Non-pigmented ciliary epithelial cell (primary cell): Measurements from ENCODE around the gene NAT10.
A peak's percentile ranks its signal among the peaks of the same experiment; 100 is the strongest.
"Not testable (repeated sequence)": the region's sequence is repeated elsewhere in the genome, so short reads cannot be mapped to it uniquely, and the experiment has no call there.

ENCODE experiments used
- DNase-seq: peaks from one replicate; pipeline ENCODE4 v3.0.0-alpha.2; 2010; ENCODE audit warnings: low read depth

Gene NAT10

DNA sequence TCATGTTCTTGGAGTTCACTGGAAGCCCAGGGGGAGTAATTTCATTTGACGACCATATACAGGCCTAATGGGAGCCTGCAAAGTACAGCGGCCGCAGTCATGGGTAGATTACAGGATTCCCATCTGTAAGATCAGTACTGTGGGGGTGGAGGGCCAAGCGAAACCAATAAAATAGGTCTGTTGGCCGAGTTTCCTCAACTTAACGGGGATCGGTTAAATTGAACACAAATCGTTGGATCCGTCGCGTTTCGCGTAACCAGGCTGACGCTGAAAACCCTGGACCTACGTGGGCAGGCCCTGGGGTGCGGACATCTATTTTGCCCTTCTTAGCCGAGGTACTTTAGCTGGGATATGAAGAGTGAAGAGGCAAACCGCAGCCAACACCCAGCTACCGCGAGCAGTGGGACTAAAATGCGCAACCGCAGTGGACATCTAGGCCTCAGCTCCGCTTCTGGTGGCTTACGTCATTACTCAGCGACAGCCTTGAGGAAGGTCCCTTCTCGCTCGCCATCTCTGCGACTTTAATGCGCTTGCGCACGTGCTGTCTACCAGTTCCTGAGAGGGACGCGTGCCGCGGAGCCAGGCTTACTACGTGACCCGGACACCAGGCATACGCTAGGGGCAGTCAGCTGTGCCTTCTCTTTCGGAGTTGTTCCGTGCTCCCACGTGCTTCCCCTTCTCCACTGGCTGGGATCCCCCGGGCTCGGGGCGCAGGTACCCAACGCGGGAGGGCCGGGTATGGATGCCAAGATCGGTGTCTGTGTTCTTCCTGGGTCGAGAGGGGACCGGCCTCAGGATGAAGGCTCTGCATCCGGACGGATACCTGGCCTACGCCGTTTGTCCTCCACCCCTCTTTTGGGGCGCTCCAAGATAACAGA, at the start of gene NAT10:
NAT10 (plus strand) TSS at position 551 of the 878 bp plus-strand sequence. CDS start 2,597 bp downstream, outside the sequence.
- DNase-seq: peak; percentile 96

DNA sequence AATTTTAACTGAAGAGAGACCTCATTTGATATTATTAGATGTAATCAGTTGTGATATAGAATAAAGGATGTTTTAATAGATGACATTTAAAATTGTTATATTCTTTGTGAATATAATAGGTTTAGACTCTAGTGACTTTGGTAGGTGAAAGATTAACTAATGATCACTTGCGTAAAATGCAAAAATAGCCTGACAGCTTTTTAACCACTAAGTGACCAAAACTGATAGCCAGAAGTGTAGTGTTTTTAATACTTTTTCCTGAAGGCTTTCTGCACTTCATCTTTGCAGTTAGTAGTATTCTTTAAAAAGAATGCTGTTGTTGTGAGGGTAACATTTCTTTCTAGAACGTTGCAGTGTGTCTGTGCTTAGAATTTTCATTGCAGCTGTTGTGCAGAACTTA, 48.8 kb upstream of the NAT10 start:
- no peak for DNase-seq

DNA sequence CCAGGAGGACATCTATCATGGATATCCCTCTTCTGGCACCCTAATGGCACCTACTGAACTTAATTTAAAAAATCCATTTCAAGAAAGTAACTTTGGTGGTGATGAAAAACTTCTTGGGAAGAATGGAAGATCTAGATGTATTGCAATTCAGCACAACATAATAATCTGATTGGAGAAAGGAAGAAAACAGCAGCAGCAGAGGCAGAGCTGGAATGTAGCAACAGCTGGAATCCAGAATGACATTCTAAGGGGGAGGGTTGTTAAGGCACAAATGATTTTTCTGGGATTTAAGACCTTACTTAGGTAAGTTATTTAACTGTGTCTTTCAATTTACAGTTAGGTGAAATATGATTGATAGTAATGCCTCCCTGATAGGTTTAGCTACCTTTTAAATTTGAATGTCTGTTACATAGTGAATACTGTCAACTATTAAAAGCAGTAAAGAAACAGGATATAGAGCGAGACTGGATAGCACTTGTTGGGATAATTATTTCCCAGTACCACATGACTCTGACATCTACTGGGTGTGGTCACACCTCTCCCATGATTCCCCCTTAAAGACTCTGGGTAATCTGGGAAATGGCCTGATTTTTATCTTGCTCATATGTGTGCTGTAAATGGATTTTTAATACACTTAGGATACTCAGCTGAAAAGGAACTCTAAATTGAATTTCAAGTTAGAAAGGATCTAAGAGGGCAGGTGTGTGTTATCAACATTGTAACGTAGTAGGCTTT, 42.2 kb upstream of the NAT10 start:
- no peak for DNase-seq

DNA sequence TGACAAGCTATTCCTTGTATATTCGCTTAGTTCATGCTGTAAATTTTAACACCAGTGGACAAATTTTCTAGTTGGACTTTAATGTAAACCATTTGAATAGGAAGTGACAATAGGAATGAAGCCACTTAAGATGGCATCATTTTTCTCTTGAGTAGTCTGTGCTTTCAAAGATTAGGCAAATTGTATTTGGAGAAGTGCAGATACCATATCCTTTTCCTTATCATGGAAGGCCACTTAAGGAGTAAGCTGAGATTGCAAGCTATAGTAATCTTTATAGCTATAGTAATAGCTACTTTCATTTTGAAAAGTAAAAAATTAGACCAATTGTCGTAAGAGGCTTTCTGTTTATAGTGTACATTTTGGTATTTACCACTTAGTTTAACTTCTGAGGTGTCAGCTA, 41.1 kb upstream of the NAT10 start:
- DNase-seq: no peak

DNA sequence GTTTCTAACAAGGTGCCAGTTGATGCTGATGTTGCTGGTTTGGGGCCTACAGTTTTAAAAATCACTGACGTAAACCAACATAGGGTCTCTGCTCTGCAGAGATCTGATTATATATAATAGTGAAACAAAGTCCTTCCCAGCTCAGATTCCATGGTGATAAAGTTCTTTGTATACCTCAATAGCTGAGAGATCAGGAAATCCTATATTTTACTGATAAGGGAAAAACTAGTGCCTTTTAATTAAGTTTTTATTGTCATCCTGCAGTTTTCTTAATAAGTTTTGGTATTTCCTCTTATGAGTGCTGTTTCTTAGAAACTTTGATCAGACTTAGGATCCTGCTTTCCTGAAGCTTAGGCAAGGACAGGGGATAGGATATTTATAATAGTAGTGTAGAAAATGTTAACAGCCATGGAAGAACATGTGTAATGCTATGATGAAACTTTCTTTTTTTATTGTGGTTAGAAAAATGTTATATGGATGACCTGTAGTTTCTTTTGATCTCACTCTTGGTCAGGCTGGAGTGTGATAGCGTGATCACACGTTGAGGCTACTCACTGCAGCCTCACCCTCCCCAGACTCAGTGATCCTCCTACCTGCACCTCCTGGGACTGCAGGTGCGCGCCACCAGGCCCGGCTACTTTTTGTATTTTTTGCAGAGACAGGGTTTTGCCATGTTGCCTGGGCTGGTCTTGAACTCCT, 39.8 kb upstream of the NAT10 start:
- no peak for DNase-seq

DNA sequence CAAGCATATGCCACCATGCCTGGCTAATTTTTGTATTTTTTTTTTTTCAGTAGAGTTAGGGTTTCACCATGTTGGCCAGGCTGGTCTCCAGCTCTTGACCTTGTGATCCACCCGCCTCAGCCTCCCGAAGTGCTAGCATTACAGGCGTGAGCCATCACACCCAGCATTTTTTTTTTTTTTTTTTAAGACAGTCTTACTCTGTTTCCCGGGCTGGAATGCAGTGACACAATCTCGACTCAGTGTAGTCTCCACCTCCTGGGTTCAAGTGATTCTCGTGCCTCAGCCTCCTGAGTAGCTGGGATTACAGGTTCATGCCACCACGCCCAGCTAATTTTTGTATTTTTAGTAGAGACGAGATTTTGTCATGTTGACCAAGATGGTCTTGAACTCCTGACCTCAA, 38.7 kb upstream of the NAT10 start:
- DNase-seq: not testable (repeated sequence)

DNA sequence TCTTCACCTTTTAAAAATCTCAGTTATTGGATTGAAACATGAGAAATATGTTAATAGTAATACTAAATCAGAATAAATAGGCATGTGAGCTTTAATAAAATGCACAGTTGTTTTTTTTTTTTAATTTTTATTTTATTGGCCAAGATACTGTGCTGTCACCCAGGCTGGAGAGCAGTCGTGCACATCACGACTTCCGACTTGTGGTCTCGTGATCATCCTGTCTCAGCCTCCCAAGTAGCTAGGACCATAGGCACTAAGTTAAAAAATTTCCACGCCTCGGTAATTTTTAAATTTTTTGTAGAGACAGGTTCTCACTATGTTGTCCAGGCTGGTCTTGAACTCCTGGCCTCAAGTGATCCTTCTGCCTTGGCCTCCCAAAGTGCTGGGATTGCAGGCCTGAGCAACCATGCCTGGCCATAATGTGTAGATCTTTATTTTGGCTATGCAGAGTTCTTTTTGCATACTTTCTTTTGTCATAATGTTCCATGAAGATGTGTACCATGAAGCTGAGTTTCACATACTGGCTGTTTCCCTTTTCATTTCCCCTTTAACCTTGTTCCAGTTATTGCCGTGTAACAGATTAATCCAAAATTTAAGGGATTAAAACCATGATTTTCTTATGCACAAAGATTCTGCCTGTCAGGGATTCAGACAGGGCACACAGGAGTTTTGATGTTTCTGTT, 37.9 kb upstream of the NAT10 start:
- DNase-seq: no peak

DNA sequence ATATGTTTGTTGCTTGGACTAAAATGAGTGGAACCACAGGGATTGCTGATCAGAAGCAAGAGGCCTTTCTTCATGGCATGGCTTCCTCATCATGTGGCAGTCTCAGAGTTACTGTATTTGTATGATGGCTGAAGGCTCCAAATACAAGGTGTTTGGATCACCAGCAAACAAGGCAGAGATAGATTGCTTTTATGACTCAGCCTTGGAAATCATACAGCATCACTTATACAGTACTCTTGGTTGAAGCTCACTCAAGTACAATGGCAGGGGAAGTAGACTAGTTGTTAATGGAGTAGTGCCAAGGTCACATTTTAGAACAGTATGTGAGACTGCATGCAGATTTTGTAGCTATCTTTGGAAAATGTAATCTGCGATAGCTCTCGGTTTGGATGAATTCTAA, 37.3 kb upstream of the NAT10 start:
- DNase-seq: peak; percentile 27

DNA sequence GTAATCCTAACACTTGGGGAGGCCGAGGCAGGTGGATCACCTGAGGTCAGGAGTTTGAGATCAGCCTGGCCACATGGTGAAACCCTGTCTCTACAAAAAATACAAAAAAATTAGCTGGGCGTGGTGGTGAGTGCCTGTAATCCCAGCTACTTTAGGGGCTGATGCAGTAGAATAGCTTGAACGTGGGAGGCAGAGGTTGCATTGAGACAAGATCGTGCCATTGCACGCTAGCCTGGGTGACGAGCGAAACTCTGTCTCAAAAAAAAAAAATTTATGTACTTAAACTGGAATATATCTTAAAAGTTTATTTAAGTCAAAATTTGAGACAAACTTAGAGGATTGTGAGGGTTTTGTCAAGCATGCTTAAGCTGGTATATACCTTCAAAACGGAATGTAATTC, 34.1 kb upstream of the NAT10 start:
- not testable (repeated sequence) for DNase-seq

DNA sequence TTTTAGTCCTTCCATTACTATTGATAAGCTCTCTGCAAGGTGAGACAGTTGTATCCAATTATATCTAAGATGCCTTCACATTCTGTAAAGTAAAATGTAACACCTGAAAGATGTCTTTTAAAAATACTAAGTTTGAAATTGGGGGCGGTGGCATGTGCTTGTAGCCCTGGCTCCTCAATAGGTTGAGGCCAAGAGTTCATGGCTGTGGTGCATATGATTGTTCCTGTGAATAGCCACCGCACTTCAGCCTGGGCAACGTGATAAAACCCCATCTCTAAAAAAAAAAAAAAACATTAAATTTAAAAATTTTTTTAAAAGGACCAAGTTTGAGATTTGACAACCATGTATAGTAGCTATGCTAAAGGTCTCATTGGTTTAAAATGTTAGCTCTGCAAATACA, 33.4 kb upstream of the NAT10 start:
- DNase-seq: no peak

DNA sequence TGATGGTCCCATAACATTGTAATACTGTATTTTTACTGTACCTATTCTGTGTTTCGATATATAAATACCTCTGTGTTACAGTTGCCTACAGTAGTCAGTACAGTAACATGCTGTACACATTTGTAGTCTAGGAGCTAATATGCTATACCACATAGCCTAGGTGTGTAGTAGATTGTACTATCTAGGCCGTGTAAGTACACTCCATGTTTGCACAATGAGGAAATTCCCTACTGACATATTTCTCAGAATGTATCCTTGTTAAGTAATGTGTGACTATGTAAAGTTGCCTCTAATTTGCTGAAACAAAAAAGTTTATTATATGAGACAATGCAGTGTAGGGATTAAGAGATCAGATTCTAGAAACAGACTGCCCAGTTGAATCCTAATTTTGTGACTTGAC, 32.6 kb upstream of the NAT10 start:
- DNase-seq: no peak

DNA sequence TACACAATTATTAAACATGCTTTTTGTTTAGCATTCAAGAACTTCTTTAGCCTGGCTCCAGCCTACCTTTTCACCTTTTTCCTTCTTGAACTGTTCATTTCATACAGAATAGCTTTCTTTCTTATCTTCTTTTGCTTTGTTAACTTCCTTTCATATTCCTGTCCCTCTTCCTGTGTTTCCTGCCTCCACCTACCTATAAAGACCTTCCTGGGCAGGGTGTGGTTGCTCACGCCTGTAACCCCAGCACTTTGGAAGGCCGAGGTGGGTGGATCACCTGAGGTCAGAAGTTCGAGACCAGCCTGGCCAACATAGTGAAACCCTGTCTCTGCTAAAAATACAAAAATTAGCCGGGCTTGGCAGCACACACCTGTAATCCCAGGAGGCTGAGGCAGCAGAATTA, 31.0 kb upstream of the NAT10 start:
- no peak for DNase-seq

DNA sequence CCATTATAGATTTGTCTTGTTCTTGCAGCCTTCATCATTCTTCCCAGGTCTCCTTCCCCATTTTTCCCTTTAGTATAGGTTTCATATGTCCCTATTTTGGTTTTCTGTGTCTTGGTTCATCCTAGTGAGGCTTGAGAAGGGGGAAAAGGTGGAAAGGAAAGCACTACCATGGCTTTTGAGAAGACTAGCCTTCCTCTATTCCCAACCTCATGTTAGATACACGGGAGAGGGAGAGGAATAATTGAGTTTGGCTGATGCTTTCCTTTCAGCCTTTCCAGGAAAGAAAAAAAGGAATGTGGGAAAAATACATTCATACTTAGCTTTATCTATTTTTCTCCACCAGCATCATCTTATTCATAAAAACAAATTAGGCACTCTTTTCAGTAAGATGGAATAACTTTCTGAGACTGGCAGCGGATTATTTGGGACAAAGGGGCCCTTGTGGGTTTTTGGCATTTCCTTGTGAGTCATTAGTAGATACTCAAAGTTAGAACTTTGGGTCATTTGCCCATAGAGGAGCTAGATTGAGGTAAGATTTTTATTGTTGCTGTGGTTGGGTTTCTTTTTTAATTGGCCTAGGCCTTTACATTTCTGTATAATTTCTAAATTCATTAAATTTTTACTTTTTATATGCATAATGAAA, 30.1 kb upstream of the NAT10 start:
- no peak for DNase-seq

DNA sequence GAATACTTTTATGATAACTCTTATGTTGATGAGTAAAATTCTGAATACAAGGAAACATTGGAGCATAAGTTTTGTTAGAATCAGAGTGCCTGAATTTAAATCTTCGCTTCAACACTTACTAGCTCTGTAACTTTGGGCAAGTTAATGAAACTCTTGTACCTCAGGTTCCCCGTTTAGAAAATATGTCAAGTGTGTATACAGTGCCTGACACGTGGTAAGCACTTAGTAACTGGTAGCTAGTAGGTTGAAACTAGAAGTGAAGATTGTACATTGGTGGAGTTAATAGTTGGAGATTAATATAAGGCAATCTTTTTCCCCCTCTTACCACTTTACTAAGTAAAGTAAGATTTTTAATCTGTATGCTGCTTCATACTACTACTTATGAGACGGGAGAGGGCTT, 24.8 kb upstream of the NAT10 start:
- no peak for DNase-seq

DNA sequence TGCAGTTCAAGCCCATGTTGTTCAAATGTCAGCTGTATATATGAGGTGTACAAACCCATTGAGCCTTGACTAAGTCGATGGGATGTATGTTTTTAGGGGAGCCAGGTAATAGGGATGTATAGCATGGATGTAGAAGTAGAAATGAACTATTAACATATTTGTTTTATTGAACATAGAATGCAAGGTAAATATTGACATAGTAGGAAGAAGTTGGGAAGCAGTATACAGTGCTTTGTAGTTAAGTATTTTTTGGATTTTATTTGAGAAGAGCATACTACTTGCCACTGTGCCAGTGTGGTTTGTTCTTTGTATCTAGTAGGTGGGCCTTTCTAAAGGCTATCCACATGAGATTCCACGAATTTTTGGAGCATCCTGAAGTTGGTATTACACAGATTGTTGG, 20.8 kb upstream of the NAT10 start:
- no peak for DNase-seq

DNA sequence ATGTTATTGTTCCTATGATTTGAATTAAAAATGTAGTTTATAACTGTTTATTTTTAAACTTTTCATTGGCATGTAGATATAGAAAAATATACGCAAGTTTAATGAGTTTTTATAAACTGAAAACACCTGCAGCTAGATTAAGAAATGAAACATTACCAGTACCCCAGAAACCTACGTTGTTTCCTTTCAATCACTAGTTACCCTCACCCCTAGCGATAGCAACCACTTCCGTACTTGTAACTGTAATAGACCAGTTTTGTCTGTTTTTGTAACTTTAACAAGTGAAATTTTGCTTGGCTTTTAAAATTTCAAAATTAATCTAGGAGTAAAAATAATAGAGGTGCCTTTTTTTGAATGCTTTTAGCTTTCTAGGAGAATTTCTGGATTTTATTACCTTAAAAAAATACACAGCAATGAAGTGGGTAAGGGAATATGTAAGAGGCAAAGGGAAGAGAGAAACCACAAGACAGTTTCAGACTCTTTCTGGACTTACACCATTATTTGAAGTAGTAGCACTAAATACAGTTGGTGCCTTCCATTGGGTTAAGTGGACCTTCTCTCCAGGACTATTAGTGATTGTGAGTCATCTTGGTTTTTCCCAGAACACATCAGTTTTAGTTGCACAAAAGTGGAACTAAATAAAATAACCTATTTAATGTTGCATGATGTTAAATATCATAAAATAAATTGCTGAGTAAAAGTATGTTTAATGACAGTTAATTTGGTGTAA, 18.7 kb upstream of the NAT10 start:
- DNase-seq: no peak

DNA sequence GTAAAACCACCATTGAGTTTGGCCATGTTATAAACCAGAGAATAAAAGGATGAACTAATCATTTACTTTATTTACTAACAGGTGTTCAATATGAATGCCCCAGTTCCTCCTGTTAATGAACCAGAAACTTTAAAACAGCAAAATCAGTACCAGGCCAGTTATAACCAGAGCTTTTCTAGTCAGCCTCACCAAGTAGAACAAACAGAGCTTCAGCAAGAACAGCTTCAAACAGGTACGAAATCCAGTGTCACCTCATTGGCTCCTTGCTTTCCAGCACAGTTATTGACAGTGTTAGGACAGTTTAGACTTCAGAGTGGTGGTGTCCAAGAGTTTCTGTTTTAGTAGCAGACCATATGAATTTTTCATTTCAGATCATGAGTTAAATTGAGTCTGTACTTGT, 13.6 kb upstream of the NAT10 start:
- DNase-seq: no peak

DNA sequence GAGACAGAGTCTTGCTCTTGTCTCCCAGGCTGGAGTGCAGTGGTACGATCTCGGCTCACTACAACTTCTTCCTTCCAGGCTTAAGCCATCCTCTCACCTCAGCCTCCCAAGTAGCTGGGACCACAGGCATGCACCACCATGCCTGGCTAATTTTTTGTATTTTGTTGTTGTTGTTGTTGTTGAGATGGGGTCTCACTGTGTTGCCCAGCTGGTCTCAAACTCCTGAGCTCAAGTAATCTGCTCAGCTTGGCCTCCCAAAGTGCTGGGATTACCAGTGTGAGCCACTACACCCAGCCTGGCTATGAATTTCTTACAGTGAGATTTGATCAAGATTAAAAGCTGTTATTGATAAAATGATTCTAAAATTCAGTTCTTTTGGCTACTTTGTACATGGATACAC, 10.5 kb upstream of the NAT10 start:
- not testable (repeated sequence) for DNase-seq

DNA sequence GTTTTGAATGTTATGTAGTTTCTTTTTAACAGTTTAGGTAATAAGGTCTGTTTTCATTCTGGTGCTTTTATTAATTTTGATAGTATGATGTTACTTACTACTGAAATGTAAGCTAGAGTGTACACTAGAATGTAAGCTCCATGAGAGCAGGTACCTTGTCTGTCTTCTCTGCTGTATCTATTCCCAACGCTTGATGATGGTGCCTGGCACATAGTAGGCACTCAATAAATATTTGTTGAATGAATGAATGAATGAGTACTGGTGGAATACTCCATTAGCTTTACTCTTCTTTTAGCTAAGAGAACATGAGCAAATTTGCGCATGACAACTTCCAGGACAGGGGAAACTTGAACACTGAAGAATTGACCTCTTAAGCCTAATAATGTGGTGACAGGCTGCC, 6.6 kb upstream of the NAT10 start:
- no peak for DNase-seq

DNA sequence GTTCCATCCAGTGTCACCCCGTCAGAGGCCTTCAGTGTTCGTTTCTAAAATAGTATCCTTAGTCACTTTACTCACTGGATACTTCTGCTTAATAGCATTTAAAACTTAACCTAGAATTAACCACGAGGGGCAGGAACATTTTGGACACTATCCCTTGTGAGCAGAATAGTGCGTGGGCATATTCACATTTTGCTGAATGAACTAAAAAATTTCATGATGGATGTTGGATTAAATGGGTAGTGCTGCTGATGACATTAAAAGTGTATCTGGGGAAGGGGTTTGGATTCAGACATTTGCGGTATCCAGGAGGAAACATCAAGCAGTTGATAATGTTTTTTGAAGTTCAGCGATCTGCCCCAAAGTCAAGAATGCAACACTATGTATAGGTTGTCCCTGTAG, 750 bp upstream of the NAT10 start:
- no peak for DNase-seq

DNA sequence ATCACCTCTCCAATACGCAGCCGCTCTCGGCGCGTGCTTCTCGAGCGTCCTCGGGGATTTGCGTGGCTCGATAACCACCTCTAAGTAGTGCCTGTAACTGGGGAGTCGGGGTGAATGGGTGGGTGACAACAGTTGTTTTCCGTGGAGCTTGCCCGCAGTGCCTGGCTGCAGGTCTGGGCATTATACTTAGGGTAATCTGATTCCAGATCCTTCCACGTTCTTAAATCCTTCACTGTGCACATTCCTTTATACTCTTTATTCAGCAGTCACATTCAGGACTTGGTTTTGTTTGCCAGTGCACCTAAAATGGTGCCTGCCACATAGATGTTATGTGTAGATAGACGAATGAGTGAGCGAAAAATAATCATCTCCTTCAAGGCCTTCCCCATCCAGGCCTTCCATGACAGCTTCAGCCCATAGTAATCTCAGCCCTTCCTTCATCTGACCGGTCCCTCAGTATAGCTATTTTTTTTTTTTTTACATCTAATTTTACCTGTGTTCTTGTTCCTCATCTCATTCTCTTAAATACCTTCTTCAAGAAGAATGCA, 602 bp downstream of the NAT10 start:
- DNase-seq: no peak
